Measurements from ENCODE around the gene GCN1. TPM values are rescaled to one million over a fixed set of nuclear protein-coding genes. Genes with fewer than 3 reads are reported as not detected.

The GCN1 gene
- total RNA-seq, 4 donors from 2014 or later: 50.5 to 106 (median 64.3) TPM

- TF ChIP-seq POLR2A (IDR thresholded peaks at IDR 0.05): no peak
- no peak for TF ChIP-seq CTCF (IDR thresholded peaks at IDR 0.05)
- Histone ChIP-seq H3K9me3 (no peaks in the 10 kb centered on the region), H3K36me3 (no peaks in the 10 kb centered on the region), H3K27ac (no peak overlapping the region), H3K4me1 (no peaks in the 10 kb centered on the region), H3K27me3 (no peaks in the 10 kb centered on the region), H3K4me3 (no peak overlapping the region)
- intact Hi-C loops (cut with DNase I; ENCODE audit: low total_unique reads): no loop called here
- no peak for DNase-seq
Observed at GRCh38 chr12:120125029-120125428, 69.5 kb downstream of the GCN1 start.

GRCh38 chr12:120121766-120122293 lies 72.7 kb downstream of the GCN1 start:
- Histone ChIP-seq H3K27me3 (no peaks in the 10 kb centered on the region), H3K27ac (no peak overlapping the region), H3K36me3 (no peaks in the 10 kb centered on the region), H3K4me1 (no peaks in the 10 kb centered on the region), H3K9me3 (no peaks in the 10 kb centered on the region), H3K4me3 (no peak overlapping the region)
- DNase-seq: no peak
- TF ChIP-seq POLR2A (IDR thresholded peaks at IDR 0.05) (no peak), CTCF (IDR thresholded peaks at IDR 0.05) (no peak)
- intact Hi-C loops (cut with DNase I; ENCODE audit: low total_unique reads): no loop called here

GRCh38 chr12:120121343-120121742 lies 73.2 kb downstream of the GCN1 start:
- H3K36me3 ChIP-seq: no peaks in the 10 kb centered on the region
- intact Hi-C loops (cut with DNase I; ENCODE audit: low total_unique reads): no loop called here
- no peak for DNase-seq
- H3K4me3 ChIP-seq: no peak overlapping the region
- no peaks in the 10 kb centered on the region for H3K4me1 ChIP-seq
- TF ChIP-seq CTCF (IDR thresholded peaks at IDR 0.05): no peak
- no peak for TF ChIP-seq POLR2A (IDR thresholded peaks at IDR 0.05)
- H3K27me3 ChIP-seq: no peaks in the 10 kb centered on the region
- no peaks in the 10 kb centered on the region for H3K9me3 ChIP-seq
- no peak overlapping the region for H3K27ac ChIP-seq

- H3K27me3 ChIP-seq: no peaks in the 10 kb centered on the region
- no peaks in the 10 kb centered on the region for H3K9me3 ChIP-seq
- TF ChIP-seq CTCF (IDR thresholded peaks at IDR 0.05) (no peak), POLR2A (IDR thresholded peaks at IDR 0.05) (no peak)
- intact Hi-C loops (cut with DNase I; ENCODE audit: low total_unique reads): no loop called here
- H3K4me1 ChIP-seq: peaks cover 5 to 12% of the 10 kb centered on the region in 2 donors
- H3K27ac ChIP-seq: no peak overlapping the region
- DNase-seq: no peak
- no peaks in the 10 kb centered on the region for H3K36me3 ChIP-seq
- no peak overlapping the region for H3K4me3 ChIP-seq
Observed at GRCh38 chr12:120119271-120119973, 75.1 kb downstream of the GCN1 start.

GRCh38 chr12:120118321-120119061 lies 76.0 kb downstream of the GCN1 start:
- H3K27me3 ChIP-seq: no peaks in the 10 kb centered on the region
- H3K9me3 ChIP-seq: no peaks in the 10 kb centered on the region
- H3K4me1 ChIP-seq: peaks cover 5 to 12% of the 10 kb centered on the region in 2 donors
- intact Hi-C loops (cut with DNase I; ENCODE audit: low total_unique reads): no loop called here
- no peak overlapping the region for H3K4me3 ChIP-seq
- no peak for TF ChIP-seq POLR2A (IDR thresholded peaks at IDR 0.05)
- TF ChIP-seq CTCF (IDR thresholded peaks at IDR 0.05): no peak
- H3K27ac ChIP-seq: no peak overlapping the region
- H3K36me3 ChIP-seq: no peaks in the 10 kb centered on the region
- no peak for DNase-seq
